CD4-positive, CD25-positive, alpha-beta regulatory T cell (primary cell): ENCODE measurements around the gene KSR1. TPM values are rescaled to one million over a fixed set of nuclear protein-coding genes. Genes with fewer than 3 reads are reported as not detected.

Experiments
- ATAC-seq, 2 donors: fragments of 150-1000 bp; cut with Tn5 transposase; one replicate each; pipeline ENCODE4 v1.10.0; 2021; ENCODE audit warnings: low read depth in 2 of 2, moderate number of reproducible peaks in 2 of 2, moderate library complexity in 1 of 2
- DNase-seq, 3 donors: peaks; one replicate each; pipeline versions ENCODE4 v3.0.0 to v3.0.0-alpha.2; 2012 to 2022; ENCODE audit warnings: mixed read lengths in 1 of 3
- H3K27ac ChIP-seq: one replicate; pipeline ENCODE4 v1.7.0; 2013; ENCODE audit warnings: mild to moderate bottlenecking, low read length; ENCODE audit not compliant: insufficient read depth, poor library complexity, severe bottlenecking
- H3K27me3 ChIP-seq: one replicate; pipeline ENCODE4 v1.7.0; 2013; ENCODE audit warnings: low read length; ENCODE audit not compliant: control insufficient read depth, insufficient read depth
- H3K36me3 ChIP-seq: one replicate; pipeline ENCODE4 v1.7.0; 2013; ENCODE audit warnings: mild to moderate bottlenecking, low read length, moderate library complexity; ENCODE audit not compliant: control insufficient read depth, insufficient read depth
- H3K4me1 ChIP-seq: 2 replicates; pipeline ENCODE4 v1.7.0; 2013; ENCODE audit warnings: mild to moderate bottlenecking, low read length; ENCODE audit not compliant: insufficient read depth, control insufficient read depth, poor library complexity, severe bottlenecking
- H3K4me3 ChIP-seq: one replicate; pipeline ENCODE4 v1.7.0; 2013; ENCODE audit warnings: low read depth, mild to moderate bottlenecking, low read length, moderate library complexity
- H3K9me3 ChIP-seq, 2 experiments: 1 replicate in 1 of 2; 2 replicates in 1 of 2; pipeline ENCODE4 v1.7.0; 2013; ENCODE audit warnings: low read length in 2 of 2, mild to moderate bottlenecking in 1 of 2, moderate library complexity in 1 of 2; ENCODE audit not compliant: control insufficient read depth in 2 of 2
- H3K27ac Mint-ChIP-seq, 3 donors: one replicate each; pipeline ENCODE4 v1.8.0; 2020 to 2022; ENCODE audit warnings: mild to moderate bottlenecking in 3 of 3, mixed read lengths in 3 of 3, moderate library complexity in 2 of 3
- H3K27me3 Mint-ChIP-seq: one replicate; pipeline ENCODE4 v1.8.0; 2022; ENCODE audit warnings: mild to moderate bottlenecking, mixed read lengths
- H3K36me3 Mint-ChIP-seq: one replicate; pipeline ENCODE4 v1.8.0; 2020; ENCODE audit warnings: mixed read lengths
- H3K4me1 Mint-ChIP-seq, 4 donors: one replicate each; pipeline ENCODE4 v1.8.0; 2020 to 2022; ENCODE audit warnings: mixed read lengths in 4 of 4, mild to moderate bottlenecking in 1 of 4
- H3K4me3 Mint-ChIP-seq, 4 donors: one replicate each; pipeline ENCODE4 v1.8.0; 2020 to 2022; ENCODE audit warnings: mild to moderate bottlenecking in 4 of 4, mixed read lengths in 4 of 4, moderate library complexity in 3 of 4
- H3K9me3 Mint-ChIP-seq, 7 donors: one replicate each; pipeline ENCODE4 v1.8.0; 2020 to 2022; ENCODE audit warnings: mixed read lengths in 7 of 7, mild to moderate bottlenecking in 3 of 7, moderate library complexity in 2 of 7
- polyA plus RNA-seq, 4 donors: library from polyadenylated mRNA; unstranded; fragments of 300-500 nt; fragmentation: Illumina TruSeq; gene quantifications; one replicate each; pipeline ENCODE4 v1.2.3, GENCODE V29; 2021
- total RNA-seq: library from RNA; stranded (reverse); gene quantifications from one replicate; pipeline ENCODE4 v1.2.3, GENCODE V29; 2022

Gene KSR1
- total and polyA plus RNA-seq, 5 donors from 2014 or later: 1.2 to 69.5 (median 1.7) TPM

- H3K9me3 Mint-ChIP-seq: no peaks in the 10 kb centered on the region
- H3K36me3 Mint-ChIP-seq: peaks cover 26% of the 10 kb centered on the region
- no peak overlapping the region for H3K27ac ChIP-seq
- H3K27me3 ChIP-seq: no peaks in the 10 kb centered on the region
- H3K4me1 Mint-ChIP-seq: peaks cover 2 to 9% (median 6%) of the 10 kb centered on the region in 4 donors
- no peak overlapping the region for H3K4me3 Mint-ChIP-seq
- DNase-seq (no peak), ATAC-seq (no peak)
- H3K4me3 ChIP-seq: no peak overlapping the region
- no peaks in the 10 kb centered on the region for H3K4me1 ChIP-seq
- H3K27me3 Mint-ChIP-seq: no peaks in the 10 kb centered on the region
- peaks cover 45% of the 10 kb centered on the region for H3K36me3 ChIP-seq
- H3K9me3 ChIP-seq: no peaks in the 10 kb centered on the region
- peak overlapping the region in 1 of 3 donors; percentile 42 for H3K27ac Mint-ChIP-seq
Measured at GRCh38 chr17:27608328-27609230, 152.3 kb downstream of the KSR1 start.

GRCh38 chr17:27609611-27610303 is 153.5 kb downstream of the KSR1 start:
- Mint-ChIP-seq H3K27ac (peak overlapping the region in 1 of 3 donors; percentile 36), H3K36me3 (peaks cover 33% of the 10 kb centered on the region), H3K4me3 (no peak overlapping the region), H3K9me3 (no peaks in the 10 kb centered on the region), H3K27me3 (no peaks in the 10 kb centered on the region), H3K4me1 (peaks cover 2 to 9% (median 6%) of the 10 kb centered on the region in 4 donors)
- Histone ChIP-seq H3K4me3 (no peak overlapping the region), H3K27me3 (no peaks in the 10 kb centered on the region), H3K27ac (no peak overlapping the region), H3K4me1 (no peaks in the 10 kb centered on the region), H3K36me3 (peaks cover 50% of the 10 kb centered on the region), H3K9me3 (no peaks in the 10 kb centered on the region)
- ATAC-seq (no peak), DNase-seq (peak in 2 of 3 donors; percentile 16 to 63)

GRCh38 chr17:27610304-27610677 is 154.0 kb downstream of the KSR1 start:
- Histone ChIP-seq H3K4me1 (no peaks in the 10 kb centered on the region), H3K9me3 (no peaks in the 10 kb centered on the region), H3K4me3 (no peak overlapping the region), H3K27ac (no peak overlapping the region), H3K36me3 (peaks cover 49% of the 10 kb centered on the region), H3K27me3 (no peaks in the 10 kb centered on the region)
- Mint-ChIP-seq H3K4me3 (no peak overlapping the region), H3K4me1 (peaks cover 2 to 11% (median 6%) of the 10 kb centered on the region in 4 donors), H3K36me3 (peaks cover 39% of the 10 kb centered on the region), H3K27ac (no peak overlapping the region), H3K9me3 (no peaks in the 10 kb centered on the region), H3K27me3 (no peaks in the 10 kb centered on the region)
- ATAC-seq (no peak), DNase-seq (no peak)

GRCh38 chr17:27612160-27612770 is 156.0 kb downstream of the KSR1 start:
- Mint-ChIP-seq H3K4me1 (peaks cover 7 to 28% (median 20%) of the 10 kb centered on the region in 4 donors), H3K36me3 (peaks cover 41% of the 10 kb centered on the region), H3K9me3 (no peaks in the 10 kb centered on the region), H3K4me3 (no peak overlapping the region), H3K27ac (peak overlapping the region; percentile 8 to 57 (median 31)), H3K27me3 (no peaks in the 10 kb centered on the region)
- Histone ChIP-seq H3K4me3 (no peak overlapping the region), H3K4me1 (peaks cover 12% of the 10 kb centered on the region), H3K9me3 (no peaks in the 10 kb centered on the region), H3K27ac (no peak overlapping the region), H3K36me3 (peaks cover 42% of the 10 kb centered on the region), H3K27me3 (no peaks in the 10 kb centered on the region)
- DNase-seq: peak in 1 of 3 donors; percentile 39
- no peak for ATAC-seq

- peaks cover 7 to 34% (median 20%) of the 10 kb centered on the region in 4 donors for H3K4me1 Mint-ChIP-seq
- H3K27ac Mint-ChIP-seq: no peak overlapping the region
- no peak overlapping the region for H3K27ac ChIP-seq
- H3K27me3 Mint-ChIP-seq: no peaks in the 10 kb centered on the region
- no peak for DNase-seq
- H3K27me3 ChIP-seq: no peaks in the 10 kb centered on the region
- peaks cover 12% of the 10 kb centered on the region for H3K4me1 ChIP-seq
- no peak for ATAC-seq
- H3K36me3 Mint-ChIP-seq: peaks cover 44% of the 10 kb centered on the region
- no peak overlapping the region for H3K4me3 Mint-ChIP-seq
- H3K9me3 Mint-ChIP-seq: no peaks in the 10 kb centered on the region
- no peaks in the 10 kb centered on the region for H3K9me3 ChIP-seq
- no peak overlapping the region for H3K4me3 ChIP-seq
- peaks cover 46% of the 10 kb centered on the region for H3K36me3 ChIP-seq
Measured at GRCh38 chr17:27613433-27613832, 157.2 kb downstream of the KSR1 start.

GRCh38 chr17:27615121-27615520 is 158.9 kb downstream of the KSR1 start:
- H3K36me3 Mint-ChIP-seq: peaks cover 39% of the 10 kb centered on the region
- Histone ChIP-seq H3K27ac (no peak overlapping the region), H3K36me3 (peaks cover 35% of the 10 kb centered on the region), H3K9me3 (no peaks in the 10 kb centered on the region), H3K27me3 (no peaks in the 10 kb centered on the region), H3K4me3 (no peak overlapping the region), H3K4me1 (peaks cover 12% of the 10 kb centered on the region)
- ATAC-seq (no peak), DNase-seq (no peak)
- H3K4me1 Mint-ChIP-seq: peaks cover 7 to 31% (median 23%) of the 10 kb centered on the region in 4 donors
- no peaks in the 10 kb centered on the region for H3K9me3 Mint-ChIP-seq
- H3K27me3 Mint-ChIP-seq: no peaks in the 10 kb centered on the region
- no peak overlapping the region for H3K4me3 Mint-ChIP-seq
- H3K27ac Mint-ChIP-seq: peak overlapping the region in 2 of 3 donors; percentile 46 to 54

- peak overlapping the region; percentile 56 for H3K27ac ChIP-seq
- peaks cover 7 to 33% (median 23%) of the 10 kb centered on the region in 4 donors for H3K4me1 Mint-ChIP-seq
Measured at GRCh38 chr17:27616414-27616813, 160.2 kb downstream of the KSR1 start.

More at GRCh38 chr17:27616414-27616813, 160.2 kb downstream of the KSR1 start:
- peak overlapping the region; percentile 26 for H3K4me3 ChIP-seq
- H3K9me3 ChIP-seq: no peaks in the 10 kb centered on the region
- H3K27me3 ChIP-seq: no peaks in the 10 kb centered on the region
- Mint-ChIP-seq H3K9me3 (no peaks in the 10 kb centered on the region), H3K36me3 (peaks cover 45% of the 10 kb centered on the region), H3K27ac (peak overlapping the region; percentile 55 to 91 (median 83)), H3K4me3 (no peak overlapping the region), H3K27me3 (no peaks in the 10 kb centered on the region)
- ATAC-seq (peak in 1 of 2 donors; percentile 31), DNase-seq (peak in 1 of 3 donors; percentile 15)
- H3K4me1 ChIP-seq: peaks cover 12% of the 10 kb centered on the region
- H3K36me3 ChIP-seq: peaks cover 42% of the 10 kb centered on the region
